ENCODE data around the gene SUMF1.

DNA sequence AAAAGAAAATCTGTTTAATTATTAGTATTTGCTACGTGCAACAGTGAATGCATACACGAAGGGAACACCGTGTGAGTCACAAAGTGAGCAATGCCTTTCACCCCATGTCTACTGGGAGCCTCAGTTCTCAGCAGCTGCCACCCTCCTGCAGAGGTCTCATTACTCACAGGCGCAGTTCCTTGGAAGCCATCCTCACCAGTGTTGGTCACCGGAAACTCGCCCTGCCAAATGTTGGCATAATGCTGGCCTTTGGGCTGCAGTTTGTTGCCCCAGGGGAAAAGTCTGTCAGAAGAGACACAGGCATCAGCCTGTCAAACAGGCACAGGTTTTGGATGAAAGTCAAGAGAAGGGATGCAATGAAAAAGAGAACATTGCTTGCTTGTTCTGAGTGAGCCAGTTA is 50.1 kb downstream of the SUMF1 start:
- TF ChIP-seq, protein P1, sequence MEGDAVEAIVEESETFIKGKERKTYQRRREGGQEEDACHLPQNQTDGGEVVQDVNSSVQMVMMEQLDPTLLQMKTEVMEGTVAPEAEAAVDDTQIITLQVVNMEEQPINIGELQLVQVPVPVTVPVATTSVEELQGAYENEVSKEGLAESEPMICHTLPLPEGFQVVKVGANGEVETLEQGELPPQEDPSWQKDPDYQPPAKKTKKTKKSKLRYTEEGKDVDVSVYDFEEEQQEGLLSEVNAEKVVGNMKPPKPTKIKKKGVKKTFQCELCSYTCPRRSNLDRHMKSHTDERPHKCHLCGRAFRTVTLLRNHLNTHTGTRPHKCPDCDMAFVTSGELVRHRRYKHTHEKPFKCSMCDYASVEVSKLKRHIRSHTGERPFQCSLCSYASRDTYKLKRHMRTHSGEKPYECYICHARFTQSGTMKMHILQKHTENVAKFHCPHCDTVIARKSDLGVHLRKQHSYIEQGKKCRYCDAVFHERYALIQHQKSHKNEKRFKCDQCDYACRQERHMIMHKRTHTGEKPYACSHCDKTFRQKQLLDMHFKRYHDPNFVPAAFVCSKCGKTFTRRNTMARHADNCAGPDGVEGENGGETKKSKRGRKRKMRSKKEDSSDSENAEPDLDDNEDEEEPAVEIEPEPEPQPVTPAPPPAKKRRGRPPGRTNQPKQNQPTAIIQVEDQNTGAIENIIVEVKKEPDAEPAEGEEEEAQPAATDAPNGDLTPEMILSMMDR (IDR thresholded peaks at IDR 0.05): no peak
- no peak for TF ChIP-seq EZH2 (IDR thresholded peaks at IDR 0.05; ENCODE audit: borderline replicate concordance, insufficient read depth, low read depth, low read length, poor library complexity, severe bottlenecking)
